ENCODE data around the gene PDGFA.

GRCh38 chr7:528451-528850 lies 8.8 kb upstream of the PDGFA start:
- no peak for TF ChIP-seq TAF1 (IDR thresholded peaks at IDR 0.05; ENCODE audit: low read depth)
- no peak for TF ChIP-seq EP300 (IDR thresholded peaks at IDR 0.05; ENCODE audit: borderline replicate concordance)
- TF ChIP-seq EGR1 (IDR thresholded peaks at IDR 0.05) = no peak
- TF ChIP-seq REST (IDR thresholded peaks at IDR 0.05; ENCODE audit: low read depth) = no peak
- no peak for TF ChIP-seq CEBPB (IDR thresholded peaks at IDR 0.05)
- no peak for TF ChIP-seq USF1 (IDR thresholded peaks at IDR 0.05)
- no peak for TF ChIP-seq NFIC (IDR thresholded peaks at IDR 0.05)
- no peak for TF ChIP-seq TEAD4 (IDR thresholded peaks at IDR 0.05)
- TF ChIP-seq TCF12 (IDR thresholded peaks at IDR 0.05; ENCODE audit: low read depth) = no peak
- no peak for TF ChIP-seq RAD21 (IDR thresholded peaks at IDR 0.05; ENCODE audit: low read depth)
- no peak for TF ChIP-seq YY1 (IDR thresholded peaks at IDR 0.05; ENCODE audit: low read depth)
- TF ChIP-seq FOXM1 (IDR thresholded peaks at IDR 0.05; ENCODE audit: borderline replicate concordance, low read depth) = no peak

Measured in Ishikawa (cell line).